Immature natural killer cell (primary cell): ENCODE data around the gene GABRG3. TPM values are rescaled to one million over a fixed set of nuclear protein-coding genes. Genes with fewer than 3 reads are reported as not detected.

Experiments
- DNase-seq, 3 donors: peaks; one replicate each; pipeline ENCODE4 v3.0.0; 2022; ENCODE audit warnings: mixed read lengths in 1 of 3
- H3K27ac Mint-ChIP-seq, 6 donors: one replicate each; pipeline ENCODE4 v1.8.0; 2020; ENCODE audit warnings: mixed read lengths in 6 of 6, mild to moderate bottlenecking in 5 of 6, inconsistent platforms in 4 of 6, moderate library complexity in 3 of 6
- H3K27me3 Mint-ChIP-seq, 3 donors: one replicate each; pipeline ENCODE4 v1.8.0; 2020 to 2021; ENCODE audit warnings: low read depth in 3 of 3, mild to moderate bottlenecking in 3 of 3, mixed read lengths in 3 of 3, moderate library complexity in 3 of 3, inconsistent platforms in 1 of 3
- H3K36me3 Mint-ChIP-seq, 3 donors: one replicate each; pipeline ENCODE4 v1.8.0; 2020; ENCODE audit warnings: mixed read lengths in 3 of 3, inconsistent platforms in 2 of 3, mild to moderate bottlenecking in 2 of 3
- H3K4me1 Mint-ChIP-seq, 2 donors: one replicate each; pipeline ENCODE4 v1.8.0; 2020; ENCODE audit warnings: inconsistent platforms in 2 of 2, mild to moderate bottlenecking in 2 of 2, mixed read lengths in 2 of 2, moderate library complexity in 1 of 2
- H3K4me3 Mint-ChIP-seq, 5 donors: one replicate each; pipeline ENCODE4 v1.8.0; 2020; ENCODE audit warnings: mild to moderate bottlenecking in 5 of 5, mixed read lengths in 5 of 5, inconsistent platforms in 3 of 5, moderate library complexity in 3 of 5
- H3K9me3 Mint-ChIP-seq, 6 donors: one replicate each; pipeline ENCODE4 v1.8.0; 2020; ENCODE audit warnings: mild to moderate bottlenecking in 6 of 6, mixed read lengths in 6 of 6, inconsistent platforms in 4 of 6, moderate library complexity in 3 of 6
- polyA plus RNA-seq, 3 donors: library from polyadenylated mRNA; unstranded; fragments of 300-500 nt; fragmentation: Illumina TruSeq; gene quantifications; one replicate each; pipeline ENCODE4 v1.2.3, GENCODE V29; 2021

GABRG3 gene
- polyA plus RNA-seq, 3 donors from 2014 or later: not detected

GRCh38 chr15:27272427-27272826 is 301.4 kb downstream of the GABRG3 start:
- Mint-ChIP-seq H3K4me1 (no peaks in the 10 kb centered on the region), H3K27me3 (peaks cover 0 to 2% (median 0%) of the 10 kb centered on the region in 3 donors), H3K4me3 (no peak overlapping the region), H3K27ac (no peak overlapping the region), H3K36me3 (no peaks in the 10 kb centered on the region), H3K9me3 (peaks cover 5 to 56% (median 17%) of the 10 kb centered on the region in 6 donors)
- DNase-seq: no peak

- no peak overlapping the region for H3K4me3 Mint-ChIP-seq
- peaks cover 0 to 2% (median 0%) of the 10 kb centered on the region in 3 donors for H3K27me3 Mint-ChIP-seq
- no peaks in the 10 kb centered on the region for H3K36me3 Mint-ChIP-seq
- no peaks in the 10 kb centered on the region for H3K4me1 Mint-ChIP-seq
- no peak overlapping the region for H3K27ac Mint-ChIP-seq
- DNase-seq: no peak
- H3K9me3 Mint-ChIP-seq: peaks cover 5 to 53% (median 17%) of the 10 kb centered on the region in 6 donors
Observed at GRCh38 chr15:27273506-27273905, 302.5 kb downstream of the GABRG3 start.

GRCh38 chr15:27278761-27279160 is 307.8 kb downstream of the GABRG3 start:
- peaks cover 0 to 3% (median 0%) of the 10 kb centered on the region in 3 donors for H3K36me3 Mint-ChIP-seq
- H3K4me3 Mint-ChIP-seq: no peak overlapping the region
- H3K4me1 Mint-ChIP-seq: no peaks in the 10 kb centered on the region
- peaks cover 1 to 7% (median 2%) of the 10 kb centered on the region in 3 donors for H3K27me3 Mint-ChIP-seq
- DNase-seq: no peak
- peaks cover 2 to 42% (median 7%) of the 10 kb centered on the region in 6 donors for H3K9me3 Mint-ChIP-seq
- H3K27ac Mint-ChIP-seq: no peak overlapping the region

DNA sequence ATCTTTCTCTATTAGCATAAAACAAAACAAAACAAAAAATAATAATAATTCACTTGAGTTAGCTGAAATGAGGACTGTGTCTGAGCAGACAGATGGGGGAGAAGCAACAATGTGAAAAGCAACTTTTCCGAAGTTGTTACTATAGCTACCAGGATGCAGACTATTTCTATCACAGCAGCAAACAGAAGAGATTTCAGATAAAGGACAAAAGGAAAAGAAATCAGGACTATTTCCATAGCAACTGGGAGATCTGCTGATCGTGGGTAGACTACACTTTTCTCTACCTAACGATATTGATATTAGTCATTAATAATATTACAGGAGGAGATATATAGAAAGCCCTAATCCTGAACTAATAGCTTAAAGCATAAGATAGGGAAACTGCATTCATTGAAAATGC is 321.7 kb downstream of the GABRG3 start:
- DNase-seq: no peak
- H3K4me1 Mint-ChIP-seq: no peaks in the 10 kb centered on the region
- H3K36me3 Mint-ChIP-seq: no peaks in the 10 kb centered on the region
- H3K27me3 Mint-ChIP-seq: no peaks in the 10 kb centered on the region
- H3K9me3 Mint-ChIP-seq: peaks cover 2 to 20% (median 9%) of the 10 kb centered on the region in 6 donors
- H3K27ac Mint-ChIP-seq: no peak overlapping the region
- no peak overlapping the region for H3K4me3 Mint-ChIP-seq

GRCh38 chr15:27293607-27294006 is 322.6 kb downstream of the GABRG3 start:
- no peaks in the 10 kb centered on the region for H3K36me3 Mint-ChIP-seq
- no peak overlapping the region for H3K27ac Mint-ChIP-seq
- DNase-seq: no peak
- peaks cover 2 to 27% (median 13%) of the 10 kb centered on the region in 6 donors for H3K9me3 Mint-ChIP-seq
- H3K4me3 Mint-ChIP-seq: no peak overlapping the region
- no peaks in the 10 kb centered on the region for H3K4me1 Mint-ChIP-seq
- H3K27me3 Mint-ChIP-seq: no peaks in the 10 kb centered on the region

GRCh38 chr15:27317736-27318135 is 346.8 kb downstream of the GABRG3 start:
- H3K9me3 Mint-ChIP-seq: peaks cover 3 to 32% (median 12%) of the 10 kb centered on the region in 6 donors
- no peak overlapping the region for H3K4me3 Mint-ChIP-seq
- H3K27ac Mint-ChIP-seq: no peak overlapping the region
- H3K27me3 Mint-ChIP-seq: peaks cover 2% of the 10 kb centered on the region in 3 donors
- no peaks in the 10 kb centered on the region for H3K36me3 Mint-ChIP-seq
- no peak for DNase-seq
- no peaks in the 10 kb centered on the region for H3K4me1 Mint-ChIP-seq

DNA sequence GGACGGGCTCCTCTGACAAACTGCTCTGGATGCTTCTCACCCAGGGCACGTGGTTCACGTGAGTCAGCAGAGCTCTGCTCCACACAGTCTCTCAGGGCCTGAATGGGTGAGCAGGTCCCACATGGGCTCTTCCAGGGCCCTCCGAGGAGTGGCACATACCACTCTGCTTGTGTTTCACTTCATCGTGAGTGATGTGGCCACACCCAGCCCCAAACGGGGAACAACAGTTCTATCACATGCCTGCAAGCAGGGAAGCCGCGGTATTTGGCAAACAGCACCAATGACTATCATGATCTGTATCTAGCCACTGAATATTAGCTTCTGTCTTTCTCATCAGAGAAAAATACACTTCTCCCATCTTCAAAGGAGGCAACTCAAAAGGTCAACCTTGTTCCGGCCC is 352.8 kb downstream of the GABRG3 start:
- H3K27me3 Mint-ChIP-seq: peaks cover 0 to 3% (median 2%) of the 10 kb centered on the region in 3 donors
- DNase-seq: no peak
- H3K36me3 Mint-ChIP-seq: no peaks in the 10 kb centered on the region
- H3K4me1 Mint-ChIP-seq: no peaks in the 10 kb centered on the region
- no peak overlapping the region for H3K27ac Mint-ChIP-seq
- no peak overlapping the region for H3K4me3 Mint-ChIP-seq
- peaks cover 6 to 27% (median 21%) of the 10 kb centered on the region in 6 donors for H3K9me3 Mint-ChIP-seq

GRCh38 chr15:27324886-27325615 is 354.1 kb downstream of the GABRG3 start:
- Mint-ChIP-seq H3K27me3 (peaks cover 0 to 3% (median 2%) of the 10 kb centered on the region in 3 donors), H3K9me3 (peaks cover 3 to 18% (median 14%) of the 10 kb centered on the region in 6 donors), H3K4me3 (no peak overlapping the region), H3K36me3 (no peaks in the 10 kb centered on the region), H3K4me1 (no peaks in the 10 kb centered on the region), H3K27ac (no peak overlapping the region)
- no peak for DNase-seq

DNA sequence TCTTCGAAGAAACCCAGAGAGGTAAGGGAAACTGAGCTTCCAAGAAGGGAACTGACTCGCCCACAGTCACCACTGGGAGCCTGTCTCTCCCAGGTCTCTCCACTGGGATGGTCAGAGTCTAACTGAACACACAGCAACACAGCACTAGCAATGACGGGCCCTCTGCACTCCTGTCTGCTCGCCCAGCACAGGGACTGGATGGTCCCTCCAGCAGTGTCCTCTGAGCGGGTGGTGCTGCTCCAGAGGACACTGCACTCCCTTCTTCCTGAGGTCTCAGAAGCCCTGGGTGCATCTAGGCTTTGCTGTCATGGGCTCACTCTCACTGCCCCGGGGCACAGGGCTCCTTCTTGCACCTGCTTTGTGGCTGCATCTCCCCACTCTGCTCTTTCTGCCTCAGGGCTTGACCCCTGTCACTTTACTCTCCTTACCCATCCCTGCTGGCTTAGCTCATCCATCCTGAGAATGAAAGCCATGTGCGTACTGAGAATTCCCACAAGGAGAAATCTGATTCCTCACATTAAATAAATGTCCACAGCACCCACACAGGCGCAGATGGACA is 356.6 kb downstream of the GABRG3 start:
- H3K4me1 Mint-ChIP-seq: no peaks in the 10 kb centered on the region
- H3K4me3 Mint-ChIP-seq: no peak overlapping the region
- H3K27me3 Mint-ChIP-seq: peaks cover 0 to 3% (median 2%) of the 10 kb centered on the region in 3 donors
- no peak overlapping the region for H3K27ac Mint-ChIP-seq
- H3K36me3 Mint-ChIP-seq: no peaks in the 10 kb centered on the region
- no peak for DNase-seq
- H3K9me3 Mint-ChIP-seq: peaks cover 5 to 16% (median 14%) of the 10 kb centered on the region in 6 donors

GRCh38 chr15:27328186-27328585 is 357.2 kb downstream of the GABRG3 start:
- no peak overlapping the region for H3K4me3 Mint-ChIP-seq
- DNase-seq: no peak
- peaks cover 0 to 3% (median 2%) of the 10 kb centered on the region in 3 donors for H3K27me3 Mint-ChIP-seq
- H3K27ac Mint-ChIP-seq: no peak overlapping the region
- no peaks in the 10 kb centered on the region for H3K36me3 Mint-ChIP-seq
- H3K9me3 Mint-ChIP-seq: peaks cover 6 to 17% (median 14%) of the 10 kb centered on the region in 6 donors
- H3K4me1 Mint-ChIP-seq: no peaks in the 10 kb centered on the region

DNA sequence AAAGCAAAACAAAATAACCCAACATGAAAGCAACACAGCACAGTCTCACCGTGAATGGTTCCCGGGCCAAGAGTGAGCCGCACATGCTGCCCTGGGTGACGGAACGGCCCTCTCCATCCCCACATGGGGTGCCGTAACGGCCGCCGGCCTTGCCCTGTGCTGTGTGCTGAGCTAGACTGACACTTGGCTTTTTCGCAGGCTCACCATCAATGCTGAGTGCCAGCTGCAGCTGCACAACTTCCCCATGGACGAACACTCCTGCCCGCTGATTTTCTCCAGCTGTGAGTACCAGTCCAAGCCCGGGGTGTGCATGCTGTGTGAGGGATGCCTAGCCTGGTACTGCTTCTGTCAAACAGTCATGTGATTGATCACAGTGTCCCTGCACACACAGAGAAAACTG is 357.6 kb downstream of the GABRG3 start:
- peaks cover 0 to 3% (median 2%) of the 10 kb centered on the region in 3 donors for H3K27me3 Mint-ChIP-seq
- no peak overlapping the region for H3K4me3 Mint-ChIP-seq

GRCh38 chr15:27330326-27330725 is 359.3 kb downstream of the GABRG3 start:
- H3K4me1 Mint-ChIP-seq: no peaks in the 10 kb centered on the region
- no peak overlapping the region for H3K27ac Mint-ChIP-seq
- H3K27me3 Mint-ChIP-seq: peaks cover 0 to 3% (median 3%) of the 10 kb centered on the region in 3 donors
- peaks cover 4 to 17% (median 7%) of the 10 kb centered on the region in 6 donors for H3K9me3 Mint-ChIP-seq
- no peak for DNase-seq
- no peaks in the 10 kb centered on the region for H3K36me3 Mint-ChIP-seq
- H3K4me3 Mint-ChIP-seq: no peak overlapping the region

More for the DNA sequence above, 357.6 kb downstream of the GABRG3 start:
- Mint-ChIP-seq H3K36me3 (no peaks in the 10 kb centered on the region), H3K4me1 (no peaks in the 10 kb centered on the region), H3K27ac (no peak overlapping the region), H3K9me3 (peaks cover 6 to 20% (median 12%) of the 10 kb centered on the region in 6 donors)
- DNase-seq: no peak

DNA sequence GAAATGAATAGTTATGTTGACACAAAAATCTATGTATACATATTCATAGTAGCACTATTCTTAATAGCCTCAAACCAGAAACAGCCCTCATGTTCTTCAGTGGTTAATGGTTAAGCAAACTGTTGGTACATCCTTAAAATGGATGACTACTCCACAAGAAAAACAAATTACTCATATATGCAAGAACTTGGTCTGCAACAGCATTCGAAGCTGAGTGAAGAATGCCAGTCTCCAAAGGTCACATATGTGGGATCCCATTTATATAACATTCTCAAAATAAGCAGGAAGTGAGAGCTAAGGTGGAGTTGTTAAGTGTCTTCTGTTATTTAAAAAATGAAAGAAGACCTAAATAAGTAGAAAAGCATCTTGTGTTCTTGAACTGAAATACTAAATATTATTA is 365.7 kb downstream of the GABRG3 start:
- H3K36me3 Mint-ChIP-seq: no peaks in the 10 kb centered on the region
- no peak overlapping the region for H3K27ac Mint-ChIP-seq
- DNase-seq: no peak
- no peaks in the 10 kb centered on the region for H3K4me1 Mint-ChIP-seq
- H3K4me3 Mint-ChIP-seq: no peak overlapping the region
- H3K9me3 Mint-ChIP-seq: peaks cover 3 to 18% (median 15%) of the 10 kb centered on the region in 6 donors
- H3K27me3 Mint-ChIP-seq: peaks cover 0 to 2% (median 0%) of the 10 kb centered on the region in 3 donors

DNA sequence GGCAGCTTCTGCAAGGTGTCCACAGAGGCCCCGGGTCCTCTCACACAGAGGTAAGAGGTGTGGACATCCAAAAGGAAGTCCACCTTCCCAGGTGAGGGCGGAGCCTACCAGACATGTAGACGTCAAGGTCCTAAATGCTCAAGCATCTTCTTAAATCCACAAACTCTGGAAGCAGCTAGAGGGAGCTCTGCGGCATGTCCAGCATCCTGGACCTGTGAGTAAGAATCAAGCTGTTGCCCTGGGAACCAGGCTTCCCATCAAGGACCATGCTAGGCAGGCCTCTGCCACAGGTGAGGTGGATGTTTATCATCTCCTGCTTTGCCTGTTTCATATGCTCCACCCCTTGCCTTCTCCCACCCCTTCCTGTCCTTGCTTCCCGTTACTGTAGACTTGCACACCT is 368.2 kb downstream of the GABRG3 start:
- Mint-ChIP-seq H3K9me3 (peaks cover 5 to 24% (median 14%) of the 10 kb centered on the region in 6 donors), H3K4me3 (no peak overlapping the region), H3K36me3 (no peaks in the 10 kb centered on the region), H3K4me1 (no peaks in the 10 kb centered on the region), H3K27me3 (no peaks in the 10 kb centered on the region), H3K27ac (no peak overlapping the region)
- DNase-seq: no peak
